PC-9 (cell line): Measurements from ENCODE around the gene C13orf42.

Experiments
- EZH2 ChIP-seq: fragments of 200-600 bp; sonication (generic); IDR thresholded peaks from 2 replicates; pipeline ENCODE4 v1.8.0; 2017; ENCODE audit warnings: antibody characterized with exemption, low read depth
- TF ChIP-seq, protein P1 (sequence below): fragments of 200-600 bp; sonication (generic); conservative IDR thresholded peaks from 2 replicates; pipeline ENCODE4 v1.6.1; 2017; ENCODE audit warnings: mixed run types, antibody characterized with exemption, mild to moderate bottlenecking, moderate library complexity

DNA sequence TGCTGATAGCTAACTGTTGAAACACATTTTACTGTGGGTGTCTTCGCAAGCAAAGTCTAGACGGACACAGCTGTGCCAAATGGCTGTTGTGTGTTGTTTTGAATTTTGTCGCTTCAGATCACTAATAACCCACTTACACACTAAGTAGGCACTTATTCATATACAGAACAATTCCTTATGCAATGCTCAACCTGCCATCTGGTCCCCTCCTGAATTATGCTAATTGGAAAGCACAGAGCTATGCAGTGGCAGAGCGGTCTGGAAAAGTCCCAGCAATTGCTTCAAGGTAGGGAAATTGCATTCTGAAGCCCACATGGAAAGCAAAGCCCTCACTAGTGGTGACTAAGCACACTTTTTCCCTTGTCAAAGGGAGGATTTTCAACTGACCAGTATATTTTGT lies 69.9 kb downstream of the C13orf42 start:
- TF ChIP-seq EZH2: no peak
- TF ChIP-seq, protein P1, sequence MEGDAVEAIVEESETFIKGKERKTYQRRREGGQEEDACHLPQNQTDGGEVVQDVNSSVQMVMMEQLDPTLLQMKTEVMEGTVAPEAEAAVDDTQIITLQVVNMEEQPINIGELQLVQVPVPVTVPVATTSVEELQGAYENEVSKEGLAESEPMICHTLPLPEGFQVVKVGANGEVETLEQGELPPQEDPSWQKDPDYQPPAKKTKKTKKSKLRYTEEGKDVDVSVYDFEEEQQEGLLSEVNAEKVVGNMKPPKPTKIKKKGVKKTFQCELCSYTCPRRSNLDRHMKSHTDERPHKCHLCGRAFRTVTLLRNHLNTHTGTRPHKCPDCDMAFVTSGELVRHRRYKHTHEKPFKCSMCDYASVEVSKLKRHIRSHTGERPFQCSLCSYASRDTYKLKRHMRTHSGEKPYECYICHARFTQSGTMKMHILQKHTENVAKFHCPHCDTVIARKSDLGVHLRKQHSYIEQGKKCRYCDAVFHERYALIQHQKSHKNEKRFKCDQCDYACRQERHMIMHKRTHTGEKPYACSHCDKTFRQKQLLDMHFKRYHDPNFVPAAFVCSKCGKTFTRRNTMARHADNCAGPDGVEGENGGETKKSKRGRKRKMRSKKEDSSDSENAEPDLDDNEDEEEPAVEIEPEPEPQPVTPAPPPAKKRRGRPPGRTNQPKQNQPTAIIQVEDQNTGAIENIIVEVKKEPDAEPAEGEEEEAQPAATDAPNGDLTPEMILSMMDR: no peak
